ENCODE results near the gene MLLT3.
"Not testable (repeated sequence)": the region's sequence is repeated elsewhere in the genome, so short reads cannot be mapped to it uniquely, and the experiment has no call there.

MLLT3 gene

GRCh38 chr9:20622330-20623020, at the start of gene MLLT3:
Gene MLLT3, minus strand, starts transcription at chr9:20622499.
- DNase-seq (ENCODE audit: low read depth): peak; percentile 90

- DNase-seq (ENCODE audit: low read depth): no peak
Observed at GRCh38 chr9:20671635-20672034, 49.3 kb upstream of the MLLT3 start.

- no peak for DNase-seq (ENCODE audit: low read depth)
Observed at GRCh38 chr9:20670395-20670794, 48.1 kb upstream of the MLLT3 start.

- DNase-seq (ENCODE audit: low read depth): no peak
Observed at GRCh38 chr9:20664501-20664900, 42.2 kb upstream of the MLLT3 start.

- DNase-seq (ENCODE audit: low read depth): no peak
Observed at GRCh38 chr9:20663133-20663532, 40.8 kb upstream of the MLLT3 start.

GRCh38 chr9:20662156-20662555, 39.9 kb upstream of the MLLT3 start:
- no peak for DNase-seq (ENCODE audit: low read depth)

GRCh38 chr9:20659474-20659967, 37.2 kb upstream of the MLLT3 start:
- peak; percentile 29 for DNase-seq (ENCODE audit: low read depth)

GRCh38 chr9:20658677-20659473, 36.6 kb upstream of the MLLT3 start:
- DNase-seq (ENCODE audit: low read depth): peak; percentile 15

- not testable (repeated sequence) for DNase-seq (ENCODE audit: low read depth)
Observed at GRCh38 chr9:20658246-20658667, 36.0 kb upstream of the MLLT3 start.

GRCh38 chr9:20651939-20652338, 29.6 kb upstream of the MLLT3 start:
- DNase-seq (ENCODE audit: low read depth): no peak

GRCh38 chr9:20650750-20651299, 28.5 kb upstream of the MLLT3 start:
- DNase-seq (ENCODE audit: low read depth): no peak

GRCh38 chr9:20650313-20650712, 28.0 kb upstream of the MLLT3 start:
- no peak for DNase-seq (ENCODE audit: low read depth)

GRCh38 chr9:20649381-20649780, 27.1 kb upstream of the MLLT3 start:
- no peak for DNase-seq (ENCODE audit: low read depth)

- DNase-seq (ENCODE audit: low read depth): peak; percentile 7
Observed at GRCh38 chr9:20646656-20647055, 24.4 kb upstream of the MLLT3 start.

GRCh38 chr9:20643660-20644059, 21.4 kb upstream of the MLLT3 start:
- no peak for DNase-seq (ENCODE audit: low read depth)

- DNase-seq (ENCODE audit: low read depth): peak; percentile 5
Observed at GRCh38 chr9:20642045-20642444, 19.7 kb upstream of the MLLT3 start.

GRCh38 chr9:20640331-20641187, 18.3 kb upstream of the MLLT3 start:
- peak; percentile 34 for DNase-seq (ENCODE audit: low read depth)

- DNase-seq (ENCODE audit: low read depth): peak; percentile 80
Observed at GRCh38 chr9:20636888-20637440, 14.7 kb upstream of the MLLT3 start.

GRCh38 chr9:20634895-20635294, 12.6 kb upstream of the MLLT3 start:
- DNase-seq (ENCODE audit: low read depth): no peak

- DNase-seq (ENCODE audit: low read depth): no peak
Observed at GRCh38 chr9:20632705-20633104, 10.4 kb upstream of the MLLT3 start.

GRCh38 chr9:20630241-20630943, 8.1 kb upstream of the MLLT3 start:
- peak; percentile 9 for DNase-seq (ENCODE audit: low read depth)
